H1 (cell line): ENCODE measurements around the gene ZNF831.

Experiments
- BCL11A ChIP-seq, 2 experiments: IDR thresholded peaks; one replicate each; pipeline ENCODE4 v1.6.1; 2011; ENCODE audit warnings: low read depth in 2 of 2, low read length in 2 of 2, mild to moderate bottlenecking in 2 of 2
- CTCF ChIP-seq, 3 experiments: IDR thresholded peaks; 1 replicate in 2 of 3; 2 replicates in 1 of 3; pipeline versions ENCODE4 v1.5.1 to v1.6.1; 2011; ENCODE audit warnings: low read length in 3 of 3, mild to moderate bottlenecking in 3 of 3, inconsistent platforms in 2 of 3, low read depth in 1 of 3, moderate library complexity in 1 of 3; ENCODE audit not compliant: insufficient read depth in 1 of 3; ENCODE audit errors: control extremely low read depth in 1 of 3
- EP300 ChIP-seq, 2 experiments: IDR thresholded peaks; 1 replicate in 1 of 2; 2 replicates in 1 of 2; pipeline ENCODE4 v1.6.1; 2011 to 2012; ENCODE audit warnings: low read depth in 2 of 2, low read length in 2 of 2, mild to moderate bottlenecking in 2 of 2, borderline replicate concordance in 1 of 2, inconsistent platforms in 1 of 2, moderate library complexity in 1 of 2
- EZH2 ChIP-seq: fragments of 200-600 bp; sonication (generic); IDR thresholded peaks from 2 replicates; pipeline ENCODE4 v1.7.1; 2012; ENCODE audit warnings: low read depth, mild to moderate bottlenecking, moderate library complexity, low read length, inconsistent platforms; ENCODE audit not compliant: severe bottlenecking
- HDAC2 ChIP-seq, 2 experiments: fragments of 300-600 bp in 1 of 2; sonication (generic) in 1 of 2; IDR thresholded peaks; 2 replicates each; pipeline ENCODE4 v1.6.1; 2011 to 2012; ENCODE audit warnings: low read depth in 2 of 2, low read length in 2 of 2, mild to moderate bottlenecking in 2 of 2, moderate library complexity in 2 of 2, borderline replicate concordance in 1 of 2, inconsistent platforms in 1 of 2
- JUND ChIP-seq: IDR thresholded peaks from 2 replicates; pipeline ENCODE4 v1.6.1; 2011; ENCODE audit warnings: mild to moderate bottlenecking, improper control_type of control experiment, low read length
- NRF1 ChIP-seq: IDR thresholded peaks from 2 replicates; pipeline ENCODE4 v1.6.1; 2011; ENCODE audit warnings: mild to moderate bottlenecking, low read depth, low read length, improper control_type of control experiment
- POLR2A ChIP-seq, 2 experiments: IDR thresholded peaks; 1 replicate in 1 of 2; 2 replicates in 1 of 2; pipeline ENCODE4 v1.6.1; 2011; ENCODE audit warnings: low read depth in 2 of 2, low read length in 2 of 2, mild to moderate bottlenecking in 2 of 2; ENCODE audit errors: control extremely low read depth in 1 of 2
- POLR2AphosphoS5 ChIP-seq: IDR thresholded peaks from 2 replicates; pipeline ENCODE4 v1.6.1; 2011; ENCODE audit warnings: low read depth, low read length
- RXRA ChIP-seq: IDR thresholded peaks from 2 replicates; pipeline ENCODE4 v1.6.1; 2011; ENCODE audit warnings: low read depth, mild to moderate bottlenecking, low read length, moderate library complexity; ENCODE audit not compliant: insufficient read depth
- SRF ChIP-seq: IDR thresholded peaks from 2 replicates; pipeline ENCODE4 v1.6.1; 2011; ENCODE audit warnings: mild to moderate bottlenecking, low read depth, low read length, moderate library complexity
- TAF1 ChIP-seq: IDR thresholded peaks from 2 replicates; pipeline ENCODE4 v1.6.1; 2011; ENCODE audit warnings: mild to moderate bottlenecking, low read depth, low read length
- USF2 ChIP-seq: IDR thresholded peaks from 2 replicates; pipeline ENCODE4 v1.6.1; 2011; ENCODE audit warnings: low read length, improper control_type of control experiment

DNA sequence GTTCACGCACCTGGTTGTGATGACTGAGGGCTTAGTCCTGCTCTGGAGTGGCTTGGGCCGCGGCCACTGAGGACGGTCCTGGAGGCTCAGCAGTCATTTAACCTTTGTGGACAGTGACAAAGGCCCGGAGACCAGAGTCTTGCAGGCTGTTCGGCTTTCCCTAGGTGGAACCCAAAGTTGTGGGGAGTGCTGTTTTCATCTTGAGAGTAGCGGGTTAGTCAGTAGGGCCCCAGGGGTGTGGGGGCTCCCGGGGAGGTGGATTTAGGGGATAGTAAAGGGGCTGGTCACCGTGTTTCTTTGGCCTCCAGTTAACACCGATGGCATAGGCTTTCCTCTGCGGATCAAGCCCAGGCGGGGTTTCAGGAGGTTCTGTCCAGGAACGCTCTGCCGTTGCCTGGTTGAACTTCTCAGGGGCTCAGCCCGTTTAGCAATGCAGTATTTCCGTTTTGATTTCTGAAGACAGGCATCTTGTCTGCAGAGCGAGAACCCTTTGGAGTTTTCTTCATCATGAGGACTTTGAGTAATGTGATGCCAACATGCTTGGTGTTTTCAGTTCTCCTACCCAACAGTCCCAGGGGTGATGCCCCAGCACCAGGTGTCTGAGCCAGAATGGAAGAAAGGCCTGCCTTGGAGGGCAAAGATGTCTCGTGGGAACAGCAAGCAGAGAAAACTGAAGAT lies 31.8 kb downstream of the ZNF831 start:
- TF ChIP-seq RXRA (no peak), NRF1 (no peak), CTCF (IDR thresholded peaks at IDR 0.05; ENCODE audit: control extremely low read depth in 1 of 3, insufficient read depth in 1 of 3, low read depth in 1 of 3, low read length in 3 of 3) (no peak), HDAC2 (IDR thresholded peaks at IDR 0.05; ENCODE audit: borderline replicate concordance in 1 of 2, low read depth in 2 of 2, low read length in 2 of 2) (no peak), POLR2AphosphoS5 (no peak), SRF (no peak), USF2 (no peak), EP300 (IDR thresholded peaks at IDR 0.05; ENCODE audit: borderline replicate concordance in 1 of 2, low read depth in 2 of 2, low read length in 2 of 2) (no peak), JUND (no peak), EZH2 (no peak), BCL11A (IDR thresholded peaks at IDR 0.05; ENCODE audit: low read depth in 2 of 2, low read length in 2 of 2) (no peak), TAF1 (no peak), POLR2A (IDR thresholded peaks at IDR 0.05; ENCODE audit: control extremely low read depth in 1 of 2, low read depth in 2 of 2, low read length in 2 of 2) (no peak)
